Renal cortical epithelial cell (primary cell): ENCODE measurements around the gene TRIM8. TPM values are rescaled to one million over a fixed set of nuclear protein-coding genes. Genes with fewer than 3 reads are reported as not detected.

ENCODE experiments used
- DNase-seq: peaks from one replicate; pipeline ENCODE4 v3.0.0-alpha.2; 2011; ENCODE audit warnings: low read depth
- total RNA-seq: library from RNA; depleted of rRNA; stranded (reverse); fragments of >200 nt; gene quantifications from 2 replicates; pipeline ENCODE4 v1.2.3, GENCODE V29; 2014

TRIM8 gene
- total RNA-seq, 1 donor from 2014 or later, result 146 TPM

DNA sequence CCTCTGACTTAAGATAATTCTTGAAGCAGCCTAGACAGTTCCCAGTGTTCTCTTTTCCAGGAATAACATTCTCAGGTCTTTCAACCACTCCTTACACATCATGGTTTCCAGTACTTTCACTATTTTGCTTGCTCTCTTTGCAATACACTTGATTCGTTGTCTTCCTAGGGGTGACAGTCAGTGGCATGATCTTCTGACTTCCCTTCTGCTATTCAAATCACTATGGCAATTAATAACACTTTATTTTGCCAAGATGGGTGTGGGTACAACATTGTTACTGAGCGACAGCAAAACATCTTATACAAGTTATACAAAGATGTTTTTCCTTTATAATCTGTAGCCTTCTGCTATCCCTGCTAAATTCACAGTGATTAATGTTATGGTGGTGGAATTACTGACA, 54.6 kb downstream of the TRIM8 start:
- no peak for DNase-seq

DNA sequence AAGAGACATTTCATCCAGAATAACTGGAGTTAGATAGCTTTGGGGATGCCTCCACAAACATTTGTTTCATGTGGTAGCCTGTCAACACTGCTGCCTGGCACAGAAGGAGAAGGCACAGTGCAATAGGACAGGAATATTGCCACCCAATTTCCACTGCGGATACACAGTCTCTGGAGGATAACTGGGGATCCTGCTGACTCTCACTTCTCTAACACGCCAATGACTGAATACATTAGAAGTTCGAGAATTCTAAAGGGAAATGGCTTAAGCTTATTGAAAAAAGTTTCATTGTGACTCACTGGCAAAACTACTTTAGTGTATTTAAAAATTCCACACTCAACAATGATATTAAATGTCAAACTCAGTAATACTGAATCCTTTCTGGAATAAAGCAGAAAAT, 57.0 kb downstream of the TRIM8 start:
- no peak for DNase-seq

DNA sequence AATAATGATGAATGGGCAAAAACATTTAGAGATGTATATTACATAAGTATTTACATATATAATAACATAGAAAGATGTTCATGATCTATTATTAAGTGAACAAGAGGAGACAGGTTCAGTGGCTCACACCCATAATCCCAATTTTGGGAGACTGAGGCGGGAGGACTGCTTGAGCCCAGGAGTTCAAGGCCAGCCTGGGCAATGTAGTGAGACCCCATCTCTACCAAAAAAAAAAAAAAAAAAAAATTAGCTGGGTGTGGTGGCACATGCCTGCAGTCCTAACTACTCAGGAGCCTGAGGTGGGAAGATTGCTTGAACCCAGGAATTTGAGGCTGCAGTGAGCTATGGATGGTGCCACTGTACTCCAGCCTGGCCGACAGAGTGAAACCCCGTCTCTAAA, 57.5 kb downstream of the TRIM8 start:
- no peak for DNase-seq

DNA sequence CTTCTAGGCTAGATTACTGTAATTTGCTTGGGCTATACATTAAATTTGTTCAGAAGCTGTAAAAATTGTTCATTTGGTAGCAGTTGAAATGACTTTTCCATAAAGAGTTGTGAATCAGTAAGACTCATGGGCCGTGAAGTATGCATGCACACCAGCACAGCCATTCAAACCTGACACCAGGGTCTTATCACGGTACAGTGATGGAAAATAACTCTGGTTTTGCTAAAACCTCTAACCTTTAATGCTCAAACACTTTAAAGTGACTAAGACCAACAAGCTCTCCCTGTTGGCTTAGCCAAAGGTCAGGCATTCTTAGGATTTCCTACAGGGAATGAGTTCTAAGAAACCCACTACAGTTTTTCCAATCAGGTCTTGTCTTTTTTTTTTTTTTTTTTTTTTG, 58.5 kb downstream of the TRIM8 start:
- DNase-seq, result peak; percentile 47

DNA sequence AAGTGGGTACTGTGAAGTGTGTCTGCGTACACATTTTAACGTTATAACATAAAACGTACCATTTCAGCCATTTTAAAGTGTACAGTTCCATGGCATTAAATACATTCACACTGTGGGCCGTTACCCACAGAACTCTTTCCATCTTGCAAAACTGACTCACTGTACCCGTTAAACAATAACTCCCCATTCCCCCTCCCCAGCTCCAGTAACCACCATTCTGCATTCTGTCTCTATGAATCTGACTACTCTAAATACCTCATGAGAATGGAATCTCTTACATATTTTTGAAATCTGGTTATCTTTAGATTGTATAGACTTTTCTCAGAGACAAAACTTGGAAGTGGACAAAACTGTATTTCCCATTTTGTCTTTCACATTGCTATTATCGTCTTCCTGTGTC, 60.6 kb downstream of the TRIM8 start:
- DNase-seq, result peak; percentile 84

DNA sequence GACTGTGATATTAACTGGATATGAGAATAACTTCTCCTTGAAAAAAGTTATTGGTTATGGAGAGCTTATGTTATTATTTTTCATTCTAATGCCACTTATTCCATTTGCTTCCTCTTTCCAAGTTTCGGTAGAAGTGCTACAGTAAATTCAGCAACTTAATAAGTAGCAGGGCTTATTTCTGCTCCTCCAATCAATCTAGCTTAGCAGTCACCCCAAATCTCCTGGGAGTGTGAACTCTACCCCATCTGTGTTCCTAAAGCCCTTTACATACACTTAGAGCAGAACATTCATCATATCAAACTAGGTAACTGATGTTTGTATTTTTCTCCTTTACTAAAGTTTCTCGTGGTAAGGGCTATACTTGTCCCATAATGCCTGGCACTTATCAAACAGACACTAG, 61.3 kb downstream of the TRIM8 start:
- DNase-seq, result no peak

Other genes with a start within 250 kb of the TRIM8 start
- 52.4 and 57.3 TPM in 2 replicates for gene NFKB2, start 248.8 kb upstream of the TRIM8 start, total RNA-seq
- 0.17 and 3.5 TPM in 2 replicates for gene PSD, start 225.7 kb upstream of the TRIM8 start, total RNA-seq
- gene FBXL15, start 223.6 kb upstream of the TRIM8 start, total RNA-seq, result 12.7 and 15.1 TPM in 2 replicates
- 49.5 and 50.0 TPM in 2 replicates for gene CUEDC2, start 211.9 kb upstream of the TRIM8 start, total RNA-seq
- 0.25 and 1.6 TPM in 2 replicates for gene C10orf95, start 192.9 kb upstream of the TRIM8 start, total RNA-seq
- 145 and 168 TPM in 2 replicates for gene ACTR1A, start 141.8 kb upstream of the TRIM8 start, total RNA-seq
- 0.69 and 8.1 TPM in 2 replicates for gene SUFU, start 140.5 kb upstream of the TRIM8 start, total RNA-seq
- 7.8 and 9.7 TPM in 2 replicates for gene ARL3, start 69.9 kb downstream of the TRIM8 start, total RNA-seq
- gene SFXN2, start 70.2 kb downstream of the TRIM8 start, total RNA-seq, result 5.1 and 5.6 TPM in 2 replicates
- 45.0 and 79.7 TPM in 2 replicates for gene WBP1L, start 99.5 kb downstream of the TRIM8 start, total RNA-seq
- 0.45 and 0.52 TPM in 2 replicates for gene CYP17A1, start 192.9 kb downstream of the TRIM8 start, total RNA-seq
- gene BORCS7, start 209.8 kb downstream of the TRIM8 start, total RNA-seq, result 9.2 and 23.4 TPM in 2 replicates
- 6.1 and 11.4 TPM in 2 replicates for gene AS3MT, start 225.0 kb downstream of the TRIM8 start, total RNA-seq